ENCODE results near the gene TAF1B.

- TF ChIP-seq EZH2 (IDR thresholded peaks at IDR 0.05; ENCODE audit: borderline replicate concordance, low read depth, low read length, severe bottlenecking), result no peak
- no peak for TF ChIP-seq CTCF (IDR thresholded peaks at IDR 0.05; ENCODE audit: extremely low read depth in 1 of 2, insufficient read depth in 1 of 2, low read depth in 1 of 2, low read length in 2 of 2)
- TF ChIP-seq MAX (IDR thresholded peaks at IDR 0.05; ENCODE audit: insufficient read depth, insufficient read length), result no peak
- no peak for TF ChIP-seq POLR2AphosphoS5 (IDR thresholded peaks at IDR 0.05; ENCODE audit: insufficient read depth, low read depth, low read length)
- no peak for TF ChIP-seq POLR2A (IDR thresholded peaks at IDR 0.05; ENCODE audit: low read depth, low read length)
- no peak for TF ChIP-seq GATA2 (IDR thresholded peaks at IDR 0.05; ENCODE audit: insufficient read depth, insufficient read length, low read depth, low read length)
Observed at GRCh38 chr2:9918275-9918674, 75.0 kb downstream of the TAF1B start.

Data from endothelial cell of umbilical vein (primary cell).